NK-92 (cell line): Measurements from ENCODE around the gene AMY1B.
"Not testable (repeated sequence)": the region's sequence is repeated elsewhere in the genome, so short reads cannot be mapped to it uniquely, and the experiment has no call there.

Experiments used
- DNase-seq: peaks from one replicate; lab custom pipeline; 2025; ENCODE audit not compliant: unreplicated experiment; lab: John Stamatoyannopoulos, UW

The AMY1B gene

GRCh38 chr1:103696110-103696509 lies at the start of gene AMY1B:
Gene AMY1B (minus strand): TSS chr1:103696210. CDS start chr1:103695639, 571 bp downstream.
- DNase-seq = not testable (repeated sequence)

GRCh38 chr1:103745040-103745439 lies 49.0 kb upstream of the AMY1B start:
- not testable (repeated sequence) for DNase-seq

- not testable (repeated sequence) for DNase-seq
Measured at GRCh38 chr1:103744449-103744848, 48.4 kb upstream of the AMY1B start.

- not testable (repeated sequence) for DNase-seq
Measured at GRCh38 chr1:103738031-103738430, 42.0 kb upstream of the AMY1B start.

GRCh38 chr1:103735334-103735733 lies 39.3 kb upstream of the AMY1B start:
- not testable (repeated sequence) for DNase-seq

- not testable (repeated sequence) for DNase-seq
Measured at GRCh38 chr1:103721473-103721872, 25.5 kb upstream of the AMY1B start.

GRCh38 chr1:103717404-103717803 lies 21.4 kb upstream of the AMY1B start:
- not testable (repeated sequence) for DNase-seq

- not testable (repeated sequence) for DNase-seq
Measured at GRCh38 chr1:103710381-103710780, 14.4 kb upstream of the AMY1B start.

- DNase-seq = not testable (repeated sequence)
Measured at GRCh38 chr1:103707670-103708069, 11.7 kb upstream of the AMY1B start.

- not testable (repeated sequence) for DNase-seq
Measured at GRCh38 chr1:103701256-103701655, 5.2 kb upstream of the AMY1B start.

GRCh38 chr1:103700669-103701068 lies 4.7 kb upstream of the AMY1B start:
- DNase-seq = not testable (repeated sequence)

- DNase-seq = not testable (repeated sequence)
Measured at GRCh38 chr1:103697430-103697829, 1.4 kb upstream of the AMY1B start.

GRCh38 chr1:103676335-103676734 lies 19.7 kb downstream of the AMY1B start:
- DNase-seq = not testable (repeated sequence)

- DNase-seq = not testable (repeated sequence)
Measured at GRCh38 chr1:103655460-103655859, 40.5 kb downstream of the AMY1B start, which contains the start of gene AMY1A. Gene AMY1A (plus strand): TSS chr1:103655760. CDS start chr1:103656331, 571 bp downstream.

- DNase-seq = not testable (repeated sequence)
Measured at GRCh38 chr1:103654133-103654532, 41.9 kb downstream of the AMY1B start.

GRCh38 chr1:103650889-103651288 lies 45.1 kb downstream of the AMY1B start:
- DNase-seq = not testable (repeated sequence)

- DNase-seq = not testable (repeated sequence)
Measured at GRCh38 chr1:103650305-103650704, 45.7 kb downstream of the AMY1B start.

GRCh38 chr1:103643908-103644307 lies 52.1 kb downstream of the AMY1B start:
- not testable (repeated sequence) for DNase-seq

GRCh38 chr1:103641194-103641593 lies 54.8 kb downstream of the AMY1B start:
- DNase-seq = not testable (repeated sequence)
